ENCODE data around the gene PCDH15.

DNA sequence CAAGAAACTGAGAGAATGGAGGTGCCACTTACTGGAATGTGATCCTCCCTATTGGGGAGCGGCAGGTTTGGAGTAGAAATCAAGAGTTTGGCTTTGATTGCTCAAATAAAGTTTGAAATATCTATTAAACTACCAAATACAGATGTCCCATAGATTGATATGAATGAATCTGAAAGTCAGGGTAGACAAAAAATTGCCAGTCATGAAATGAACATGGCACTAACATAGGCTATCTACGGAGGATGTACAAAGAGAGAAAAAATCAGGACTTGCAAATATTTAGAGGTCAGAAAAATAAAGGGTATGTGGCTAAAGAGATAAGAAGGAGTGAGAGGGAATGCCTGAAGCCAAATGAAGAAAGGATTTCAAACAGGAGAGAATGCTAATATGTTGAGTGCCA lies 119.9 kb downstream of the PCDH15 start:
- TF ChIP-seq BHLHE40 (IDR thresholded peaks at IDR 0.05; ENCODE audit: borderline replicate concordance), result no peak
- no peak for TF ChIP-seq ARNT (IDR thresholded peaks at IDR 0.05)
- no peak for TF ChIP-seq HDGF (IDR thresholded peaks at IDR 0.05; ENCODE audit: borderline replicate concordance)
- TF ChIP-seq ELF4 (IDR thresholded peaks at IDR 0.05), result no peak
- TF ChIP-seq, protein P1, sequence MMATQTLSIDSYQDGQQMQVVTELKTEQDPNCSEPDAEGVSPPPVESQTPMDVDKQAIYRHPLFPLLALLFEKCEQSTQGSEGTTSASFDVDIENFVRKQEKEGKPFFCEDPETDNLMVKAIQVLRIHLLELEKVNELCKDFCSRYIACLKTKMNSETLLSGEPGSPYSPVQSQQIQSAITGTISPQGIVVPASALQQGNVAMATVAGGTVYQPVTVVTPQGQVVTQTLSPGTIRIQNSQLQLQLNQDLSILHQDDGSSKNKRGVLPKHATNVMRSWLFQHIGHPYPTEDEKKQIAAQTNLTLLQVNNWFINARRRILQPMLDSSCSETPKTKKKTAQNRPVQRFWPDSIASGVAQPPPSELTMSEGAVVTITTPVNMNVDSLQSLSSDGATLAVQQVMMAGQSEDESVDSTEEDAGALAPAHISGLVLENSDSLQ (IDR thresholded peaks at IDR 0.05), result no peak
- TF ChIP-seq TARDBP (IDR thresholded peaks at IDR 0.05), result no peak
- TF ChIP-seq ZNF384 (IDR thresholded peaks at IDR 0.05), result no peak
- no peak for TF ChIP-seq SP1 (IDR thresholded peaks at IDR 0.05)
- no peak for TF ChIP-seq SUZ12 (IDR thresholded peaks at IDR 0.05)
- no peak for TF ChIP-seq FOXM1 (IDR thresholded peaks at IDR 0.05; ENCODE audit: borderline replicate concordance)
- TF ChIP-seq NFRKB (IDR thresholded peaks at IDR 0.05), result no peak
- TF ChIP-seq FOXA1 (IDR thresholded peaks at IDR 0.05), result no peak

All from HEK293T (cell line).